Measurements from ENCODE around the gene PLTP.

DNA sequence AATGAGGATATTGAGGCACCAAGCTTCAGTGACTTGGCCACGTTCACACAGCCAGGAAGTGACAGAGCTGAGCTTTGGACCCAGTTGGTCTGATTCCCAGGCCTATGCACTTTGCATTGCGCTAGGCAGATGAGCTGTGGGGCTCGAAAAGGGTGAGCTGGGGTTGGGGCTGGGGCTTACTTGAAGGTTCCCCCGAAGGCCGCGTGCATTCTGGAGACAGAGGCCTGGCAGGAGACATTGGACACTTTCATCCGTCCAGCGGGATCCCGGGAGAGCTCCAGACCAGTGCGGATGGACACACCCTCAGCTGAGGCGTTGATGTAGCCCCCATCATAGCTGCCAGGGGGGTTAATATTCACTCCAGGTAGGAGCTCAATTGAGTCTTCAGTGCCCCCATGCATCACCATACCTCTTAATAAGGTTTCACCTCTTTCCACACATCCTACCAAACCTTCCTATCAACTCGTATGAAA lies 2.6 kb downstream of the PLTP start:
- no peak for TF ChIP-seq CTCF (IDR thresholded peaks at IDR 0.05)
- no peak for TF ChIP-seq POLR2A (IDR thresholded peaks at IDR 0.05)
